Neutrophil (primary cell): ENCODE data around the gene ZNF784.

Experiments
- H3K27ac ChIP-seq: fragments of 200-600 bp; sonication (generic); 2 replicates; pipeline ENCODE4 v1.5.1; 2016; ENCODE audit warnings: mild to moderate bottlenecking, moderate library complexity
- H3K27me3 ChIP-seq: fragments of 200-600 bp; sonication (generic); 2 replicates; pipeline ENCODE4 v1.6.0; 2016; ENCODE audit warnings: mild to moderate bottlenecking
- H3K36me3 ChIP-seq: fragments of 200-600 bp; sonication (generic); 2 replicates; pipeline ENCODE4 v1.5.1; 2017
- H3K4me1 ChIP-seq, 2 experiments: fragments of 200-600 bp in 1 of 2; sonication (generic) in 1 of 2; 1 replicate in 1 of 2; 2 replicates in 1 of 2; pipeline versions ENCODE4 v1.5.1 to v1.6.1; 2013 to 2016; ENCODE audit warnings: low read depth in 1 of 2, low read length in 1 of 2, mild to moderate bottlenecking in 1 of 2, moderate library complexity in 1 of 2; ENCODE audit not compliant: control insufficient read depth in 1 of 2, insufficient read depth in 1 of 2
- H3K4me3 ChIP-seq, 2 experiments: fragments of 200-600 bp in 1 of 2; sonication (generic) in 1 of 2; 1 replicate in 1 of 2; 2 replicates in 1 of 2; pipeline ENCODE4 v1.5.1; 2013 to 2016; ENCODE audit warnings: low read depth in 1 of 2, low read length in 1 of 2, mild to moderate bottlenecking in 1 of 2, moderate library complexity in 1 of 2
- H3K9me3 ChIP-seq: fragments of 200-600 bp; sonication (generic); 2 replicates; pipeline ENCODE4 v1.5.1; 2016
- TF ChIP-seq, protein P1 (sequence below): fragments of 200-600 bp; sonication (generic); IDR thresholded peaks from 2 replicates; pipeline ENCODE4 v1.5.1; 2016; ENCODE audit warnings: antibody characterized with exemption

Gene ZNF784

DNA sequence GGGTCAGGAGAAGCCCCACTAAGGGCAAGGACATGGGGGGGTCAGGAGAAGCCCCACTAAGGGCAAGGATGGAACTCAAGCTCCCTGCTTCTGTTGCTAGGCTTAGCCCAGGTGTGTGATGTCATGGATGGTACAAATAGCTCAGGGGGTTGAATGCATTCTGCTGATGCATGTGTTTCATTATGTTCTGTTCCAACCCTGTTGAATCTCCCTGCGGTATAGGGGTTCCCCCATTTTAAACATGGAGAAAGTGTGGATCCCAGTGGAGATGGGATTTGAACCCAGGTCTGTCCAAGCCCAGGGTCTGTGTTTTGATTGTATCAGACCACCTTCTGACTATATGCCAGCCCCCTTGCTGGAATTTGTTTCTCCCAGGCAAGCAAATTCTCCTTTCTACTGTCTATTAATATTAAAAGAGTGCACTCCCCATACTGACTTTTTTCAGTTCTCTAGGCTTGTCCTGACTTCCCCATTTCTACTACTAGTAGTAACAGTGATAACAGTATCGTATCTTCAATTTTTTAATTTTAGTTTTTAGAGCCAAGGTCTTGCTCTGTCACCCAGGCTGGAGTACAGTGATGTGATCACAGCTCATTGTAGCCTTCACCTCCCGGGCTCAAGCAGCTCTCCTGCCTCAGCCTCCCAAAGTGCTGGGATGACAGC is 12.3 kb downstream of the ZNF784 start:
- peaks cover 47% of the 10 kb centered on the region for H3K36me3 ChIP-seq
- H3K27me3 ChIP-seq, result no peaks in the 10 kb centered on the region
- H3K4me3 ChIP-seq, result no peak overlapping the region
- H3K27ac ChIP-seq, result peak overlapping the region; percentile 67
- peaks cover 55 to 64% of the 10 kb centered on the region in 2 experiments for H3K4me1 ChIP-seq
- TF ChIP-seq, protein P1, sequence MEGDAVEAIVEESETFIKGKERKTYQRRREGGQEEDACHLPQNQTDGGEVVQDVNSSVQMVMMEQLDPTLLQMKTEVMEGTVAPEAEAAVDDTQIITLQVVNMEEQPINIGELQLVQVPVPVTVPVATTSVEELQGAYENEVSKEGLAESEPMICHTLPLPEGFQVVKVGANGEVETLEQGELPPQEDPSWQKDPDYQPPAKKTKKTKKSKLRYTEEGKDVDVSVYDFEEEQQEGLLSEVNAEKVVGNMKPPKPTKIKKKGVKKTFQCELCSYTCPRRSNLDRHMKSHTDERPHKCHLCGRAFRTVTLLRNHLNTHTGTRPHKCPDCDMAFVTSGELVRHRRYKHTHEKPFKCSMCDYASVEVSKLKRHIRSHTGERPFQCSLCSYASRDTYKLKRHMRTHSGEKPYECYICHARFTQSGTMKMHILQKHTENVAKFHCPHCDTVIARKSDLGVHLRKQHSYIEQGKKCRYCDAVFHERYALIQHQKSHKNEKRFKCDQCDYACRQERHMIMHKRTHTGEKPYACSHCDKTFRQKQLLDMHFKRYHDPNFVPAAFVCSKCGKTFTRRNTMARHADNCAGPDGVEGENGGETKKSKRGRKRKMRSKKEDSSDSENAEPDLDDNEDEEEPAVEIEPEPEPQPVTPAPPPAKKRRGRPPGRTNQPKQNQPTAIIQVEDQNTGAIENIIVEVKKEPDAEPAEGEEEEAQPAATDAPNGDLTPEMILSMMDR, result no peak
- no peaks in the 10 kb centered on the region for H3K9me3 ChIP-seq

DNA sequence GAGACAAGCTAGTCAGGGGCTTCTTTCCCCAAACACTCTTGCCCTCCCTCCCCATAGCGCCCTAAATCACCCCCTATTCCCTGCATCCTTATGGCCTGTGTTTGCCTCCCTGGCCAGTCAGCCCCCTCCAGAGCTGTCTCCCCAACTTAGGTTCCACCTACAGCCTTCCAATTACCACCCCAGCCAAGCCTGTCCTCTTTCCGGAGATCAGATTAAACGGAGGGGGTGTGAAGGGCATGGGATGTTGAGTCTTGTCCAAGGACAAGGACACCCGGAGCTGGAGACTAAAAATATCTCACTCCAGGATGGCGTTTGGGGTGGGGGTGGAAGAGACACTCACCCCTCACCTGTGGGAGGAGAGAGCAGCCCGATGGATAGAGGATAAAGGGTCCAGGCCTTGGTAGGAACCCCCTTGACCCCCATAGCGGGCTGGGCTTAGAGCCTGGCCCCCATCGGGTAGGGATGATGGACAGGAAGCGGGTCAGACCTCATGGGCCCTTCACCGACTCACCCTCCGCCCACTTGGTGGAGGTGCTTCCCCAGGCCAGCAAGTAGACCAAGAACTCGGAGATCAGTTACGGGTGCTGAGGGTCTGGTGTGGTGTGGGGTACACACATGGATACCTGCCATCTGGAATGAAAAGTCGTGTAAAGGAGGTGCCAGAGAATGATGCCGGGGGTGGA is 12.9 kb downstream of the ZNF784 start:
- H3K27me3 ChIP-seq, result no peaks in the 10 kb centered on the region
- peaks cover 62 to 67% of the 10 kb centered on the region in 2 experiments for H3K4me1 ChIP-seq
- H3K27ac ChIP-seq, result peak overlapping the region; percentile 67
- H3K9me3 ChIP-seq, result no peaks in the 10 kb centered on the region
- H3K36me3 ChIP-seq, result peaks cover 40% of the 10 kb centered on the region
- no peak overlapping the region for H3K4me3 ChIP-seq
- TF ChIP-seq, protein P1, result no peak

DNA sequence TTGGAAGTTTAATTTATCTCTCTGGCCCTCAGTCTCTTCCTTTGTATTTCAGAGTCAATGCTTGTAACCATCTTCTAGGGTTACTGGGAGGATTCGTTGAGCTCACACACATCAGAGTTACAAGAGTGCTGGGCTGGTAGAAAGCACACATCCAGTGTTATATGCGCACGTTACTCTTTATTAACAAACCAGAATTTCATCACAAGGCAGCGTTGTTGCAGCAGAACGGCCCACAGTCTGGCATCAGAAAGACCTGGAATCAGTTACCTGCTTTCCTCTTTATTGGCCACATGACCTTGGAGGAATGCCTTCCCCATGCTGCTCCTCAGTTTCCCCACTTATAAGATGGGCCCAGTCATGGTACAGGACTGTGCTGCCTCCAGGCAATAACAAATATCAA is 15.0 kb downstream of the ZNF784 start:
- H3K4me1 ChIP-seq, result peaks cover 79 to 81% of the 10 kb centered on the region in 2 experiments
- no peaks in the 10 kb centered on the region for H3K9me3 ChIP-seq
- H3K27me3 ChIP-seq, result no peaks in the 10 kb centered on the region
- H3K27ac ChIP-seq, result peak overlapping the region; percentile 82
- TF ChIP-seq, protein P1, result no peak
- peaks cover 21% of the 10 kb centered on the region for H3K36me3 ChIP-seq
- H3K4me3 ChIP-seq, result peak overlapping the region in 1 of 2 experiments; percentile 6

DNA sequence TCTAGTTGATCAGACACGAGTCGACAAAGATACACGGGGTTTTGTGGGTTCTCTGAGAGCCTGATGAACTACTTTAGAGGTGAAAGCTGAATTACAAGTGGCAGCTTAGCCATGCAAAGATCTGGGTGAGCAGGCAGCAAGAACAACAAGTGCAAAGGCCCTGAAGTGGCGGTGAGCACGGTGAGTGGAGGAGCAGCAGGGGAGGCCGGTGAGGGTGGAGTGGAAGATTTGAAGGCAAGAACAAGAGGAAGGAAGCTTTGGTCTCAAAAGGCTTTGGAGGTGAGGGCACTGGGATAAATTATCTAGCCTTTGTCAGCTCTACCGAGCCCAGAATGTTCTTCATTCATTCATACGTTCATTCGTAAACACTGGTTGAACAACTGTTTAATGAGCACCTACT is 17.5 kb downstream of the ZNF784 start:
- H3K27ac ChIP-seq, result peak overlapping the region; percentile 96
- H3K9me3 ChIP-seq, result no peaks in the 10 kb centered on the region
- TF ChIP-seq, protein P1, result no peak
- H3K36me3 ChIP-seq, result peaks cover 20% of the 10 kb centered on the region
- H3K27me3 ChIP-seq, result no peaks in the 10 kb centered on the region
- peaks cover 75 to 80% of the 10 kb centered on the region in 2 experiments for H3K4me1 ChIP-seq
- H3K4me3 ChIP-seq, result peak overlapping the region; percentile 0 to 88

DNA sequence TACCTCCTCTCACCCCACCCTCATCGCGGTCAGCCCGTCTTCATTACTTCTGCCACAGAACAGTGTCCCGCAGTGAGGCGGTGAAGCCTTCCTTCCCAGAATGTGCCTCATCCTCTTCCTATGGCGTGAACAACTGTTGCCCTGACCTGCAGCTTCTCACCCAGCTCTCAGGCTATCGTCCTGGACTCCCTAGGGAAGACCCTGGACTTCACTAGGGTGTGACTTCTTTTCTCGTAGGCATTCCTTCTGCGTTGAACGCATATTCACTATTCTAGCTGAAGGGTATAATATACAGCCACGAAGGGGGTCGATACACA is 17.9 kb downstream of the ZNF784 start:
- no peaks in the 10 kb centered on the region for H3K27me3 ChIP-seq
- H3K9me3 ChIP-seq, result no peaks in the 10 kb centered on the region
- H3K27ac ChIP-seq, result peak overlapping the region; percentile 96

More for the DNA sequence above, 17.9 kb downstream of the ZNF784 start:
- TF ChIP-seq, protein P1, result no peak
- Histone ChIP-seq H3K36me3 (peaks cover 20% of the 10 kb centered on the region), H3K4me1 (peaks cover 75 to 77% of the 10 kb centered on the region in 2 experiments), H3K4me3 (peak overlapping the region; percentile 88 to 92)
